GM12874 (cell line): ENCODE measurements around the gene MYORG.

Experiments used
- TF ChIP-seq, protein P1 (sequence below): IDR thresholded peaks from 2 replicates; pipeline ENCODE4 v1.5.1; 2011; ENCODE audit warnings: low read depth, mild to moderate bottlenecking, control low read depth, low read length, moderate library complexity; ENCODE audit not compliant: insufficient read depth

MYORG gene

DNA sequence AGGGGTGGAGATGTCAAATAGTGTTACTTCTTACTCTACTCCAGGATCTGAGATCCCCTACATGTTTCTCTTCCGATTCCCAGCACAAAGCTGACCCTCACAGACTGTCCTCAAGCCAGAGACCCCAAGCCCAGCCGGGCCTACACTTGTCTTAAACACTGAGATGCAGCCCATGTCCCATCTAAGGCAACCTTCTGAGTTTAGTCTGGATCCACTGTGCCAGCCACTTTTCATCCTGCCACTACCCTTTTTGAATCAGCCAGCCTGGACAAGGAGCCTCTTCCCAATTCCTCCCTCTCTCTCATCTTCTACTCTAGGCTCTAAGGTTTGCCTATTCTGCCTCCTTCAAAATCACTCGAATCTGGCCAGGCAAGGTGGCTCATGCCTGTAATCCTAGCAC is 6.2 kb upstream of the MYORG start:
- TF ChIP-seq, protein P1, sequence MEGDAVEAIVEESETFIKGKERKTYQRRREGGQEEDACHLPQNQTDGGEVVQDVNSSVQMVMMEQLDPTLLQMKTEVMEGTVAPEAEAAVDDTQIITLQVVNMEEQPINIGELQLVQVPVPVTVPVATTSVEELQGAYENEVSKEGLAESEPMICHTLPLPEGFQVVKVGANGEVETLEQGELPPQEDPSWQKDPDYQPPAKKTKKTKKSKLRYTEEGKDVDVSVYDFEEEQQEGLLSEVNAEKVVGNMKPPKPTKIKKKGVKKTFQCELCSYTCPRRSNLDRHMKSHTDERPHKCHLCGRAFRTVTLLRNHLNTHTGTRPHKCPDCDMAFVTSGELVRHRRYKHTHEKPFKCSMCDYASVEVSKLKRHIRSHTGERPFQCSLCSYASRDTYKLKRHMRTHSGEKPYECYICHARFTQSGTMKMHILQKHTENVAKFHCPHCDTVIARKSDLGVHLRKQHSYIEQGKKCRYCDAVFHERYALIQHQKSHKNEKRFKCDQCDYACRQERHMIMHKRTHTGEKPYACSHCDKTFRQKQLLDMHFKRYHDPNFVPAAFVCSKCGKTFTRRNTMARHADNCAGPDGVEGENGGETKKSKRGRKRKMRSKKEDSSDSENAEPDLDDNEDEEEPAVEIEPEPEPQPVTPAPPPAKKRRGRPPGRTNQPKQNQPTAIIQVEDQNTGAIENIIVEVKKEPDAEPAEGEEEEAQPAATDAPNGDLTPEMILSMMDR = no peak

DNA sequence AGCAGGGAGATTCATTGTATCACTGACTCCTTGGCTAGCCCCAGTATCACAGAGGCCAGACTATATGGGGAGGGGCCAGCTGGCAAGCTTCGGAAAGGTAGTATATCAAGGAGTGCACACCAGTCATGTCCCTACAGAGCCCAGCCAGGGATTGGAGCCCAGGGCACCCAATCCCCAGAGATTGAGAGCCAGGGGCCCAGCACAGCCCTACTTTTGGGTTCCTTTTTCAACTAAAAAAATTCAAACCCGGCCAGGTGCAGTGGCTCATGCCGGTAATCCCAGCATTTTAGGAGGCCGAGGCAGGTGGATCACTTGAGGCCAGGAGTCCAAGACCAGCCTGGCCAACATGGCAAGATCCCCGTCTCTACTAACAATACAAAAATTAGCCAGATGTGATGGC is 5.4 kb upstream of the MYORG start:
- TF ChIP-seq, protein P1 = no peak

DNA sequence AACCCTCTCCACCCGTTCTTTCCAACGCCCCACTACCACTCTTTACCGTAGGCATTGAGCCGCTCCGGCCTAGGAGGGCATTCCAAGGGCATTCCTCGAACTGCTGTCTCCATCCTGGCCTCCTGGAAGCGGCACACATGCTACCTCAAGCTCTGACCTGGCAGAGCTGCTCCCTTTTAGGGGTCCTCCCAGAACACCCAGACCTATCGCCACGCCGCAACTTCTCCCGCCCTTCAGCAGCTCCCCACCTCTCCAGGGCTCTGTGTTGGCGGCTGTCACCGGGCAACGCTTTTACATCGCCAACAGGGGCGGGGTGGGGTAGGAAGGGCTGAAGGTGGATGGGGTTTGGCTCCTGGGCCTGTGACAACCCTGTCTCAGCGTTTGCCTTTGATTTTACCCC is 4.6 kb upstream of the MYORG start:
- TF ChIP-seq, protein P1 = no peak

DNA sequence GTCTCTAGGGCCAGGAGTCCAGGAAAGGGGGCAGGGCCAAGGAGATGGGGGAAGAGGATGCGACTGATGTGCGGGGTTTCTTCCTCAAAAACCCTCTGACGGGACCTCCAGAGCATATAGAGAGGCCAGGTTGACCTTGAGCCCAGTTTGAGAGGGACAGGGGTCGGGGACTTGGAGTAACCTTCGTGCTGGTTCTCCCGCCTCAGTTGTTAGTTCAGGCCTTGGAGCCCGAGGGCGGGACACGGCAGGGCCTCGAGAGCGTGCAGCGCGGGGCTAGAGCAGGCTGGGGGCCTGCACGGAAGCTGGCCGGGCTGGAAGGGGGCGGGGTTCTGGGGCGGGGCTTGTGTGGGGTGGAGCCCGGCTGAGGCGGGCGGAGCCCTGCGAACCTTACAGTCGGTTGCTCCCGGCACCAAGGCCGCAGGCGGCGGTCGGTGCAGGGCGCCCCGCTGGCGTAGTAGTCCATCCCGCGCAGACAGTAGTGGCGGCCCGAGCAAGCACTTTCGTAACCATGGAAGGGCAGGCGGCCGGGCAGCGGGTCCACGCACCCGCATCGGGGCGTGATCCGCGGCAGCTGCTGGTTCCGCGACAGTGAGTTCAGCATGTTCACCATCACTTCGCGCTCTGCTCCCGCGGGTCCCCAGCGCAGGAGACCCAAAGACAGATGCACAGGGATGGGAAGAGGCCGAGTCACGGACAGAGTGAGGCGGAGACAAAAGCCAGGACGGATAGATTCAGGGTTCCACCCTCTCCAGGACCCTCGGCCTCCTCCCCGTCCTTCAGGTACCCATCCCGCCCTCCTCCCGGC is 4.0 kb upstream of the MYORG start:
- TF ChIP-seq, protein P1 = no peak

DNA sequence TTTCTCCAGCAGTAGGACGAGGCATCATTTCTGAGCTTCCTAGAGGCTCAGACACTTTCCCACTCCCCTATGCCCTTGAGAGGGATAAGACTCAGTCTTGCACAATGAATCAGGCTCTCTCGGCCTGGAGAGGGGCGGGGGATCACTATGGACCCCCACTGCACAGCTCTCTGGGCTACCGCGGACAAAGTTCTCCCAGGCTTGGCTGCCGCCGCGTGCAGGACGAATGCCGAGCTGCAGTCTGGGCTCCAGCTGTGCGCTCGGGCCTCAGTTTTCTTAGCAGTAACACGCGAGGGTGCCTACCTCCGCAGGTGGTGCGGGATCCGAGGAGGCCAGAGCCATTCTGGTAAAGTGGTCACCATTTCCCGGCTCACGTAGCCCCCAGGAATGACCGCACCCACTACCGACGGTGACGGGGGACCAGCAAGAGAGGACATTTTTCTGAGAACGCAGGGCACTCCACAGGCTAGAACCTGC is 3.4 kb upstream of the MYORG start:
- TF ChIP-seq, protein P1 = no peak

DNA sequence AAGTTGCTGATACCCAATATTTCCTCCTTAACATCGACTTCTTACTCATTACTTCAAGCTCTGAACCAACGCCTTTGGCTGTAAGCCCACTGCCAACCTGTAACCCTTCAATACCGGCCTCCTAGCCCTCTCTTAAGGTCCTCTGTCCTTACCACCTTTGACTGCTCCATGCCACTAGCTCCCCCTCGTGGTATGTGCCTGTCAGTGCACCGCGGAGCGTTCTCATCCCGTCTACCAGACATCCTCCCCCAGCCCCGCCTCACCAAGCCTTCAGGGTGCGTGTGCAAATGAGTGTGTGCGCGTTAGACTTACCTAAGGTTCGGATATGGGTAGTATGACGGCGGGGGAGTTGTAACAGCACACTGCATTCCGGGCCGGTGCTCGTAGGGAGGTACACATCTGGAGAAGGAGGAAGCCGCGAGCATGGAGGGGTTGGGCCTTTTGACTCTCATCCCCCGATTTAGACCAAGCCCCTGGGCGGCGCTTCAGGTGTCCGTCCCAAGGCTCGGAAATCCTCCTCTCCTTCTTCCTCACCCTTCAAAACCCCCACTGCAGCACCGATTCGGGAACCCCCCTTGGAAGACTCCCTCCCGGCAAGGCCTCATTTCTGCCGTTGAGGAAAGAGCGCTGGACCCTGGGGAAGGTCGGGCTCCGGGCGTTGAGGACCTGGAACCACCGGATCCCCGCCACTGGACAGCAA is 2.8 kb upstream of the MYORG start:
- TF ChIP-seq, protein P1 = peak; percentile 97

DNA sequence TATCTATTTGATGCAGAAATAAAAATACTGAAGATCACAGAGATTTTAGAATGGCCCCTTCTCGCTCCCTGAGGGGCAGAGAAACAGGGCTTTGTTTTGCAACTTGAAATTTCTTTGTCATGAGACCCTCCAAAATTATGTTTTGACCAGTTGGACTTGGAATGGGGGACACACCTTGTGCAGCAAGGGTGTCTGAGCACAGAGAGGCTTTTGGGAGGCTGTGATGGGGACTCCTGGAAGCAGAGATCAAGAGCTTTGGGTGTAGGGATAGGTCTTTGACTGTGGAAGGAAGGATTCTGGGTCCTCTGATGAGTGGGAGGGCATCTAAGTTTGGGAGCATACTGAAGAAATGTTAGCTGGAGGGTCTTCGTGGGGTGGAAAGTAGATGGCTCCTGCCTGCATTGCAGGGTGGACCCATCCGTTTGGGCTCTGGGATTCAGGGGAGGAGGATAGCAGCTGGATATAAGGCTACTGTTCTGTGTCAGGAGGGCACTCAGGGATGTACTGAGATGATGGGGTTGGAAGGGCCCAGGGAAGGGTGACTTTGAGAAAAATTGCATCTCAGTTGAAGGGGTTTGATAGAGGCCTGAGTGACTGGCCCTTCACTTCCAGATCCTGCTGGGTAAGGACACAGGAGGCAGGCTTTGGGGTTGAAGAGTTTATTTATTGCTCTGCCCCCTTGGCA is 1.8 kb upstream of the MYORG start:
- TF ChIP-seq, protein P1 = no peak
